SHP77 treated with DMSO at 0.1 percent for 48 hours (cell line): ENCODE measurements around the gene PDE1C.
A peak's percentile ranks its signal among the peaks of the same experiment; 100 is the strongest.

Source experiments
- DNase-seq: peaks from one replicate; lab custom pipeline; 2025; lab: John Stamatoyannopoulos, UW

PDE1C gene

DNA sequence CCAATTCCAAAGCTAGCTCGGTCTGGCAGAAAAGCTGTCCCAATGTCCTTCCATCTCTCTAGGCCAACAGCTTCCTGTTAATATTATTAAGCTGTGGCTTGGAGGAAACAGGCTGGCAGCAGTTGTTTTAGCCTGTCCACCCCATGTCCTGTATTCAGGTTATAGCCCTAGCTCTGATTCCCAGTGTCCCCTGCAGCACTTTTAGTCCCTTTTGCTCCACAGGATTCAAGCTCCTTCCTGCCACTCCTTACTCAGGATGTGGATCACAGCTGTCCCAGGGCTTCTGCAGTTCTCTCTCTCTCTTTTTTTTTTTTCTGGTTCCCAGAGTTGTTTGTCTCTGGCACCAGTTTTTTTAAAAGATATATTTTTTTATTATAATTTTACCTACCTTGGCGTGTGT is 298.0 kb downstream of the PDE1C start:
- DNase-seq = no peak

- DNase-seq = no peak
These were observed 302.4 kb downstream of the PDE1C start for GRCh38 chr7:31767686-31768358.

DNA sequence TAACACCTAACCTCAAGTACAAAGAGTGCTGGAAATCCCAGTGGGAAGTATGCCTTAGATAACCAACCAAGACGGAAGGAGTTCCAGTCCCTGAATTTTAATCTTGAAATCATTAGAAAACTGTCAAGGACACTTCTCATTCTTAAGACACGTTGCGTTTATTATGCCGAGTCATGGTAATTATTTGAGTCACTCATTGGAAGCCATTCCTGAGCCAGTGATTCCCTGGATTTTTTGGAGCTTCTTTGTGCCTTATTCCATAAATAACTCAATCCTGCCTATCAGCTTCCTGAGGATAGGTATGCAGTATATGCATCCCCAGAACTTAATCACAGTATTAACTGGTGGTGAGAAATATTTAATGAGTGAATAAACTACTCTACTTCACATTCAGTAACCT is 305.7 kb downstream of the PDE1C start:
- DNase-seq = no peak

DNA sequence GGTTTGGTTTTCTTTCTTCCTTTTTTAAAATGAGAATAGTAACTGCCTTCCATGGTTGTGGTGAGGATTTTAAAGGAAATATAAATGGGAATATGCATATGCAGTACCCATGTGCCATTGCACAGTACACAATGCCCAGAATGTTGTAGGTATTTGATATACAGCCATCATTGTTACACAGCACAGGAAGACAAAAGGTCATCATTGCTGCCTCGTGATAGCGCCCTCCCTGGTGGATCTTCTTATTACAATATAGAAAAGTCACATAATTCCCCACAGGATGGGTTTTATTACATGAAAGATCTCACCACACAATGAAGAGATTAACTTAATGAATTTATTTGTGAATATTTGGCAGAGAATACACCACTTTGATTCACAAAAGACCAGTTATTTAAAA is 306.7 kb downstream of the PDE1C start:
- DNase-seq = no peak

DNA sequence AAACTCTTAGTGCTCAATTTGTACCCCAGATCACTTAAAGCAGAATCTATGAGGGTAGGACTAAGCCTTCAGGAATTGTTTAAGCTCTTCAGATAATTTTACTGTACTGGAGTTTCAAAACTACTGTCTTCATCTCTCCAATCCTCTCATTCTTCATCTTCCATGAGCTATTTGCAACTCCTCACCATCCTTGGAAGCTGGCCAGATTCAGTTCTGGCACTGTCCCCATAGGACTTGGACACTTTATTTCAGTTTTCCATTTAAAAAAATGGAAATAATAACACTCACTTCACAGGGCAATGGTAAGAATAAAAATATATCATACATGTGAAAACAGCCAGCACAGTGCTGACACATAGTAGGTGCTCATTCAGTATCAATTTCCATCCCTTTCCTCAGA is 308.6 kb downstream of the PDE1C start:
- DNase-seq = no peak

- DNase-seq = no peak
These were observed 311.5 kb downstream of the PDE1C start for GRCh38 chr7:31758755-31759154.

GRCh38 chr7:31751726-31752125 is 318.5 kb downstream of the PDE1C start:
- no peak for DNase-seq

DNA sequence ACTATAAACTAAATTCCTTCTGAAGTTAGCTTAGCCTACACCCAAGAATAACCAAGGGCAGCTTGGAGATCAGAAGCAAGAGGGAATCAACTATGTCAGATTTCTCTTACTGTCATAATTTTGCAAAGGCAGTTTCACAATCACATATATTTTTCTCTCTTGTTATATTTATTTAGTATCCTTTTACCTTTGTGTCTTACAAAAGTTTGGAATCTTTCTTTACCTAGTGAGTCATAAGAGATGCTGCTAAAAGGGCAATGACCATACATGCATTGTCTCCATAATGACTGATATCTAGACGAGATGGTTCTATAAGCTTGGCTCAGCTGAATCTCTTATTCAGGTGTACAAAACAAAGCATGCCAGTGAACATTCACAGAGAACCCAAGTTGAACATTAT is 322.1 kb downstream of the PDE1C start:
- no peak for DNase-seq

DNA sequence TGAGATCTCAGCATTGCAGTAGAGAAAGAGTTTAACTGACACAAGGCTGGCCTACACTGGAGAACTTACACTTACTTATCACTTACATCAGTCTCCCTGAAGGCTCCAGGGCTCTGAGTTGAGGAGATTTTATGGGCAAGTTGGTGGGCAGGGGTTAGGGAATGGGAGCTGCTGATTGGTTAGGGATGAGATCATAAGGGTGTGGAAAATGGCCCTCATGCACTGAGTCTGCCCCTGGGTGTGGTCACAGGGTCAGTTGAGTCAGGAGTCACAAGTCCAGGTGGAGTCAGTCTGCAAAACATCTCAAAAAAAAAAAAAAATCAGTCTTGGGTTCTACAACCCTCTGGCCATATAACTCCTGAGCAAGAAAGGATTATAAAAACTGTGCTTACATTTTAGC is 322.7 kb downstream of the PDE1C start:
- DNase-seq = no peak

DNA sequence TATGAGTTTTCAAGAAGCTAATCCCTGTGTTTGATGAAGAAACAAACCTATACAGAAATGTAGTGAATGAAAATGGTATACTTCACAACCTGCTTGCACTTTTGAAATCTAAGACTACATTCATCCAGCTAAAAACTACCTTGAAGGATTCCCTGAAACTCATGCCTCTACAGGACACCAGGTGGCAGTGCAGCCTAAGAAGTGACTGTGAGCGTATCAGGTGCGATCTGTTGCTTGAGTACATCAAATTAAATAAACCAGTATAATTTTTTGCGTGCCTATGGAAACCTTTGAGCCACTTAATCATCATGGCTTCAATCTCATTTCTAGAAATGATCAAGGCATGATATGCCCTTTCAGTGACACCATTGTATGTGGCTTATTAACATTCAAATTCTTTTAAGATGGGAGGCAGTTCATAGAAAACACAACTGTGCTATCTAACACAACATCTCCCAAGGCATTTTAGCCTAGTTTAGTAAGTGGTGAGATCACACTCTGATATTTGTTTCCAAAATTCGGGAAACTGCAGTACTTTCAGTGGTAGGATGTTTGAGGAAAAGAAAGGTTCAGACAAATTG is 325.8 kb downstream of the PDE1C start:
- peak; percentile 64 for DNase-seq

- no peak for DNase-seq
These were observed 328.4 kb downstream of the PDE1C start for GRCh38 chr7:31741852-31742251.

DNA sequence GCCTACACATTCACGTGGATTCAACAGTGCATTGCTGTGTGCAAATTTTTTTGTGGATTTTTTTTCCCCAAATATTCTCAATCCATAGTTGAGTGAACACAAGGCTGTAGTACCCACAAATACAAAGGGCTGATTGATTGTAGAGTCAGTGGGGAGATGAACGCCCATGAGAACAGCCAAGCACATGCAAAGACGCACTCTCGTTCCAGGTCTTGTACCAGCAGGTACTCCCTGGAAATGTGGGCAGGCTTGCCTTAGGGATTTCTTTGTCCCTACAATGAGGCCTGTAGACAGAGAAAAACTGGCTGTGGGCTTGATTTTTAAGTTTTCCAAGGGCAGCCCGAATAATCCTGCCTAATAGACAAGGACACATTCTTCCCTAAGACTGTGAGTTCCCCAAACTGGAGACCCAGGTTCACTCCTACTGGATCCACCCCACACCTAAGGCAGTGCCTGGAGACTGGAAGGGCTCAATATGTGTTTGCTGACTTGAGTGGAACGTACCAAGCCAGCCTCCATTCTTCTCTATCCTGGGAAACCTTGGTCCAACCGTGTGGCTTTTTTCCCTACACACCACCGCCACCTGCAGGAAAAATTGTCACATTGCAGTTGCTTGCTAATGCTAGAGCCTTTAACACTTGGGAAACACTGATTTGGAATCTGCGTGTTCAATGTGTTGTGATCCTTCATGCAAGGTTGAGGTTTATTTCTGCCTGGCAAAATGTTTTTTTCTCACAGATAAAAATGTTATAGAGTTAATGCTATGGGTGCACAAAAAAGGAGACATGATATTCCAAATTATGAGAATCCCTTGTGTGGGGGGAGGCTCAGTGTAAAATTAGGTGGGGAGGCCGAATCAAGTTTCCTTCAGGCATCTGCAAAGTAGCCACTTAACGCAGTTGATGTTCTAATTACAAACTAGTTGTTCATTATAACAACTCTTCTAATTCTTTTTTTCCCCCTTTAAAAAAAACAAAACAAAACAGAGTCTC is 333.9 kb downstream of the PDE1C start:
- DNase-seq = peak; percentile 32

- DNase-seq = no peak
These were observed 335.8 kb downstream of the PDE1C start for GRCh38 chr7:31734456-31734855.

DNA sequence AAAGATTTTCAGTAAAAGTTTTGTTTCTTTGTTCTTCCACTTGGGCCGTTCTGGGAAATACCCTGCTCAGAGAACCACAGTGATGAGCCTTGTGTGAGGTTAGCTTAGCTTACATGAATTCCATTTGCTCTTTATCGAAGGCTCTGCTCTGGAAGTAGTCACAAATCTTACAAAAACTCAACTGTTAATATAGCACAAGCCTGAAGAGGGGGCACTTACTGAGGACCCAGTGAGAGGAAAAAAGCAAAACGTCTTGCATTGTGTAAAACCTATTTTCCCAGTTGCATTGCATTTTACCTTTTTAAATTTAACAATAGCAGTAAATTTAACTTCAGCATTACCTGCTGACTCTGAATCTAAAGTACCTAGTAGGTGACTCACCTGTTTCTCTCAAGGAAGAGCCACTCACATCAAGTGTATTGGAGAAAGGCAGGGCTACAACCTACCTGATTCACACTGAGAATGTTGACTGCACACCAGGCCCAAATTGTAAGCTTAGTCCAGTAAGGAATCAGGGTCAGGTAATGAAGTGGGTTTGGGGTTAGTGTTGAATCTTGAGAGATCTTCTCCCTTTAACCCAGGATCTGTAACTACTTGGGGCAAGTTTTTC is 340.9 kb downstream of the PDE1C start:
- no peak for DNase-seq

- DNase-seq = no peak
These were observed 345.5 kb downstream of the PDE1C start for GRCh38 chr7:31724696-31725095.

DNA sequence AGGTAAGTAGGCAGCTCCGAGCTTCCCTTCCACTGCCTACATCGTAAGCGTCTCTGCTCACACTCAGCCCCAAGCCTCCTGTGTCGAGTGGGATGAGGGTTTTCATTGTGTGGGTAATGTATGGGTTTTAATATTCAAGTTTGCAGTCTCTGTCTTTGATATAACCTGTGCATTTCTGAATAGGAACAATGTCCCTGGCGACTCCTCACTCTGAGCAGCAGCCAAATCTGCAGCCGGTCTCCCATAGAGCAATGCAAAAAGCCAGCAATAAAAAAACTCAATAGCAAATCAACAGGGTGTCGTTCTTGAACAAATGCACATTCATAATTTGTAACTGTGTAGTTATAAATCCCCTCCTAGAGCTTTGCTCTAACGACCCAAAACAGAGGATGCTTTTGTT is 349.8 kb downstream of the PDE1C start:
- no peak for DNase-seq

GRCh38 chr7:31716355-31716754 is 353.9 kb downstream of the PDE1C start:
- DNase-seq = no peak

GRCh38 chr7:31710171-31710570 is 360.0 kb downstream of the PDE1C start:
- DNase-seq = no peak

GRCh38 chr7:31707089-31707488 is 363.1 kb downstream of the PDE1C start:
- DNase-seq = no peak

- no peak for DNase-seq
These were observed 364.8 kb downstream of the PDE1C start for GRCh38 chr7:31705377-31705776.

DNA sequence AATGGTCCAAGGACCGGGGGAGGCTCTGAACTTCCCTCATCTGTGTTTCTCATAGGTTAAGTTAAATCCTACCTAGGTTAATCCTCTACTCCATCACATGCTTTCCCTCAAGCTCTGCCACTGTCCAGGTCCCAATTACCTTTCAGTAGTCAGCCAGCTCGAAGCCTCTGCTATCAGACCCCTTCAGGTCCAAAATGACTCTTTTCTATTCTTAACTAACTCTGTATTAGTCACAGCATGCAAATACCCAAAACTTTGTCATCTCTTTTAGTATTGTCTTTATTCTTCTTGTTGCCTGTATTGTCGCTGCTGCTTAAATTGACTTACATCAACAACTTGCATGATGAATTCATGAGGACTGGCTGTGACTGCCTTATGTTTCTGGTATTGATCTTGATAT is 367.9 kb downstream of the PDE1C start:
- DNase-seq = no peak
